Colonic mucosa (tissue), 4 donors: ENCODE measurements around the gene MYOZ2. TPM values are rescaled to one million over a fixed set of nuclear protein-coding genes. Genes with fewer than 3 reads are reported as not detected.

ENCODE experiments used
- DNase-seq: peaks from one replicate; pipeline ENCODE4 v3.0.0-alpha.2; 2020
- H3K27ac ChIP-seq: fragments of 200-600 bp; one replicate; pipeline ENCODE4 v1.8.0; 2021
- H3K27me3 ChIP-seq: fragments of 200-600 bp; one replicate; pipeline ENCODE4 v1.8.0; 2021
- H3K36me3 ChIP-seq: fragments of 200-600 bp; one replicate; pipeline ENCODE4 v1.8.0; 2021
- H3K4me1 ChIP-seq: fragments of 200-600 bp; one replicate; pipeline ENCODE4 v1.8.0; 2021; ENCODE audit warnings: mild to moderate bottlenecking
- H3K4me3 ChIP-seq: fragments of 200-600 bp; one replicate; pipeline ENCODE4 v1.8.0; 2021
- H3K9ac ChIP-seq, 2 donors: one replicate each; pipeline ENCODE4 v1.7.0; 2013; ENCODE audit warnings: control low read depth in 2 of 2, low read depth in 2 of 2, low read length in 2 of 2
- H3K9me3 ChIP-seq: fragments of 200-600 bp; one replicate; pipeline ENCODE4 v1.8.0; 2021
- intact Hi-C: fragments of 100-400 bp; cut with DNase I; formaldehyde crosslinking; loops from one replicate; pipeline ENCODE4 v1.14.1; 2022
- total RNA-seq, 2 donors: library from RNA; stranded (reverse); fragmentation: NEBNext Ultra II Directional in 1 of 2; extraction: Animal tissue kit (Norgen Biotek cat#: 25700) in 1 of 2; gene quantifications; one replicate each; pipeline ENCODE4 v1.2.1, GENCODE V29; 2021
- TF ChIP-seq, protein P1 (sequence below): fragments of 200-600 bp; IDR thresholded peaks from one replicate; pipeline ENCODE4 v1.8.0; 2022; ENCODE audit warnings: antibody characterized with exemption, mild to moderate bottlenecking
- donor health status: healthy.
- donor health status: DM: no; HTN: no; CAD: no.
- donor health status: DM: no; HTN: no; CAD: no.

Gene MYOZ2
- total RNA-seq, 2 donors from 2014 or later = 0.08 TPM; not detected in 1

DNA sequence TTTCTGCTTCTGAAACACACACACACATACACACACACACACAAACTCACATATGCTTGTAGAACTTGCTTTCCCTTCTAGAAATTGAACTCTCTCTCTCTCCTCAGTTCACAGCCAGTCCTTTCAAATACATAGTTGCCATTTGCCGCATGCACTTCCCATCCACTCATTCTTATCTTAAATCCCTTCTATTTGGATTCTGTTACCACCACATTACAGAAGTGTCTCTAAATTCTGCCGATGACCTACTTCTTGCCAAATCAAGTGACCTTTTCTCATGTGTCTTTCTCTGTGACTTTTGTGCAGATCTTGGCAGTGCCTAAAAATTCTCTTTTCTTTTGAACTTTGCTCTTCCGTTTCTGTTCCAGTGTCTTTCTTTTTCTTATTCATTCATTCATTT lies 7.5 kb upstream of the MYOZ2 start:
- Histone ChIP-seq H3K4me3 (no peak overlapping the region), H3K27ac (no peak overlapping the region), H3K9me3 (no peaks in the 10 kb centered on the region), H3K27me3 (no peaks in the 10 kb centered on the region), H3K36me3 (no peaks in the 10 kb centered on the region), H3K9ac (no peak overlapping the region), H3K4me1 (no peaks in the 10 kb centered on the region)
- no peak for DNase-seq
- intact Hi-C loops = no loop called here
- TF ChIP-seq, protein P1, sequence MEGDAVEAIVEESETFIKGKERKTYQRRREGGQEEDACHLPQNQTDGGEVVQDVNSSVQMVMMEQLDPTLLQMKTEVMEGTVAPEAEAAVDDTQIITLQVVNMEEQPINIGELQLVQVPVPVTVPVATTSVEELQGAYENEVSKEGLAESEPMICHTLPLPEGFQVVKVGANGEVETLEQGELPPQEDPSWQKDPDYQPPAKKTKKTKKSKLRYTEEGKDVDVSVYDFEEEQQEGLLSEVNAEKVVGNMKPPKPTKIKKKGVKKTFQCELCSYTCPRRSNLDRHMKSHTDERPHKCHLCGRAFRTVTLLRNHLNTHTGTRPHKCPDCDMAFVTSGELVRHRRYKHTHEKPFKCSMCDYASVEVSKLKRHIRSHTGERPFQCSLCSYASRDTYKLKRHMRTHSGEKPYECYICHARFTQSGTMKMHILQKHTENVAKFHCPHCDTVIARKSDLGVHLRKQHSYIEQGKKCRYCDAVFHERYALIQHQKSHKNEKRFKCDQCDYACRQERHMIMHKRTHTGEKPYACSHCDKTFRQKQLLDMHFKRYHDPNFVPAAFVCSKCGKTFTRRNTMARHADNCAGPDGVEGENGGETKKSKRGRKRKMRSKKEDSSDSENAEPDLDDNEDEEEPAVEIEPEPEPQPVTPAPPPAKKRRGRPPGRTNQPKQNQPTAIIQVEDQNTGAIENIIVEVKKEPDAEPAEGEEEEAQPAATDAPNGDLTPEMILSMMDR = no peak

DNA sequence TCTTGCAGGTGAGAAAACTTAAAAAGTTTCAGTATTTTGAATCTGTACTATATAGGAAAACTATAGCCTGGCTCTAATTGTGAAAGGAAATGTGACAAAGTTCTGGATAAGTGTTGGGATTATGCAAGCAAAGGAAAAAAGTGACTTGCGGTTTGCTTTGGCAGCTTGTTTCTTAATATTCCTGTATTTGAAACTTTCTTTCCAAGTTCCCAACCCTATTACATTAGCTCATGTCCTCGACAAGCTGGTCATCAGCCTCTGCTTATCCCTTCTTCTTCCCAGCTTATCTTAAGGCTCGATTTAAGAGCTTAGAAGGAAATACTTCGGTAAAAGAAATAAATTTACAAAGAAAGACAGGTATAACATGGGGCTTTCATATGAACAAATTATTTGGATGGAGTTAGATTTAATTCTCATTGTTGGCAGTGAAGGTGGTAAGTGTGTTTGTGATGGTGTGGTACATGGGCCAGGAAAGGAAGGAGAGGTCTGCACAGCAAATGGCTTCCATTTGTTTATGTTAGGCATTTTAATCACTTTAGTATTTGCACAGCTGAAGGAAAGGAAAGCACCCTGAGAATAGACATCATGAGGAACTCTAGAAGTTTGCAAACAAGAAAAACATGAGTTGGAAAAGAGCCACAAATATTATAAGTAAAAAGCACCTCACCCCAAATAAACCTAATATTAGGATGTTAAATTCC lies 5.1 kb upstream of the MYOZ2 start:
- no peaks in the 10 kb centered on the region for H3K9me3 ChIP-seq
- no peaks in the 10 kb centered on the region for H3K4me1 ChIP-seq
- TF ChIP-seq, protein P1 = no peak
- intact Hi-C loops = no loop called here
- H3K9ac ChIP-seq = no peak overlapping the region
- no peak overlapping the region for H3K4me3 ChIP-seq
- H3K27me3 ChIP-seq = no peaks in the 10 kb centered on the region
- DNase-seq = no peak
- no peaks in the 10 kb centered on the region for H3K36me3 ChIP-seq
- H3K27ac ChIP-seq = no peak overlapping the region

GRCh38 chr4:119131164-119131563 lies 4.5 kb upstream of the MYOZ2 start:
- Histone ChIP-seq H3K36me3 (no peaks in the 10 kb centered on the region), H3K4me1 (no peaks in the 10 kb centered on the region), H3K9ac (no peak overlapping the region), H3K4me3 (no peak overlapping the region), H3K27ac (no peak overlapping the region), H3K27me3 (no peaks in the 10 kb centered on the region), H3K9me3 (no peaks in the 10 kb centered on the region)
- TF ChIP-seq, protein P1 = no peak
- intact Hi-C loops = no loop called here
- no peak for DNase-seq

DNA sequence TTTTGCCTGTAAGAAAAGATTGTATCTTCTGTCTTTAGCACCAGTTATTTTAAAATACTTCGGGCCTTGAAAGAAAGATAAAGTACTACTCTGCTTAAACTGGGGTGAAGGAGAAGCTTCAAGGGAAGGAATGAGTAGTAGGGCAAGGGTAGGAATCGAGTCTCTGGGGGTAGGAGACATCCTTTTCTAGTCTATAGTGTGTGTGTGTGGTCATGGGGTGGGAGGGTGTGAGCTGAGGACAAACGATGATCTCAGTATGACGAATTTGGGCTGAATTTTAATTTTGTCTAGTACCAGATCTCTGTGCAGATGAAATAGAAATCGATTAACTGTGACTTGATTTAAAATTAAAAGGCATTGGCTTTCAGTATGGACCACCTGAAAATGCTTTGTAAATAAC lies 3.3 kb upstream of the MYOZ2 start:
- TF ChIP-seq, protein P1 = no peak

GRCh38 chr4:119136546-119136945 lies 914 bp downstream of the MYOZ2 start:
- intact Hi-C loops = no loop called here

More for the DNA sequence above, 3.3 kb upstream of the MYOZ2 start:
- H3K9me3 ChIP-seq = no peaks in the 10 kb centered on the region
- no peaks in the 10 kb centered on the region for H3K4me1 ChIP-seq
- H3K27ac ChIP-seq = no peak overlapping the region
- H3K27me3 ChIP-seq = no peaks in the 10 kb centered on the region
- no peaks in the 10 kb centered on the region for H3K36me3 ChIP-seq
- DNase-seq = no peak
- intact Hi-C loops = no loop called here
- H3K4me3 ChIP-seq = no peak overlapping the region
- H3K9ac ChIP-seq = no peak overlapping the region

More at GRCh38 chr4:119136546-119136945, 914 bp downstream of the MYOZ2 start:
- Histone ChIP-seq H3K36me3 (no peaks in the 10 kb centered on the region), H3K27ac (no peak overlapping the region), H3K4me3 (no peak overlapping the region), H3K27me3 (no peaks in the 10 kb centered on the region), H3K4me1 (no peaks in the 10 kb centered on the region), H3K9ac (no peak overlapping the region), H3K9me3 (no peaks in the 10 kb centered on the region)
- no peak for DNase-seq
- TF ChIP-seq, protein P1 = no peak
